HG03457 (cell line): ENCODE results near the gene TBC1D25.
"Not testable (repeated sequence)": the region's sequence is repeated elsewhere in the genome, so short reads cannot be mapped to it uniquely, and the experiment has no call there.

ENCODE experiments used
- ATAC-seq: cut with Tn5 transposase; IDR thresholded peaks from one replicate; pipeline ENCODE4 v1.9.1; 2021; ENCODE audit warnings: moderate number of reproducible peaks; ENCODE audit not compliant: unreplicated experiment

Gene TBC1D25

DNA sequence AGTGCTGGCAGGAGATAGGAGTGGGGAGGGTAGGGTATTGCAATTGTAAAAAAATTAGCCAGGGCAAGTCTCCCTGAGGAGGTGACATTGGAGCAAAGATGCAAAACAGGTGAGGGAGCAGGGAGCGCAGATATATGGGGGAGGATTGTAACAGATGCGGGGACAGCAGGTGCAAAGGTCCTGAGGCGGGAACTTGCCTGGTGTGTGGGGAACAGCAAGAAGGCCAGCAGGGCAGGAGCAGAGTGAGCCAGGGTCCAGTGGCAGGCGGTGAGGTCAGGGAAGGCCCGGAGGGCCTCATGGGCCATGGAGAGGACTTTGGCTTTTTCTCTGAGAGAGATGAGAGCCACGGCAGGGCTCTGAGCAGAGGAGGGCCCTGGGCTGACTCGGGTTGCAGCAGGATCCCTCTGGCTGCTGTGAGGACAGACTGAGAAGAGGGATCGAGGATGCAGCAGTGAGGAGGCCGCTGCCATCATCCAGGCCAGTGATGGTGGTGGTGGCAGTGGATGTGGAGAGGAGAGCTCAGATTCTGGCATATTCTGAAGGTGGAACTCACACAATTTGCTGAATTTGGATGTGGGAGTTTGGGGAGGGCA lies 24.6 kb upstream of the TBC1D25 start:
- no peak for ATAC-seq

DNA sequence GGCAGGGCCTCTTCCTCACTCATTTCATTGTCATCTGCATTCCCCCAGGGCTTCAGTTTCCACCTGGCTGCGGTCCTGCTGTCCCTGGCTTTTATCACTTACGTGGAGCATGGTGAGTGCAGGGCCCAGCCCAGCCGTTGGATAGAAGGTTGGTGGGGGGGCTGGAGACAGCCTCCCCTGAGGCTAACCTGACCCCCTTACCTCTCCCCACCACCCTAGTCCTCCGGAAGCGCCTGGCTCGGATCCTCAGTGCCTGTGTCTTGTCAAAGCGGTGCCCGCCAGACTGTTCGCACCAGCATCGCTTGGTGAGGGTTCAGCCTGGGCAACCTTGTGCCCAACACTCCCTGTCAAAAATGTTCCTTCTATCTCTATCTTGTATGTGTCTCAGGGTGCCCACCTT lies 23.7 kb upstream of the TBC1D25 start:
- no peak for ATAC-seq

DNA sequence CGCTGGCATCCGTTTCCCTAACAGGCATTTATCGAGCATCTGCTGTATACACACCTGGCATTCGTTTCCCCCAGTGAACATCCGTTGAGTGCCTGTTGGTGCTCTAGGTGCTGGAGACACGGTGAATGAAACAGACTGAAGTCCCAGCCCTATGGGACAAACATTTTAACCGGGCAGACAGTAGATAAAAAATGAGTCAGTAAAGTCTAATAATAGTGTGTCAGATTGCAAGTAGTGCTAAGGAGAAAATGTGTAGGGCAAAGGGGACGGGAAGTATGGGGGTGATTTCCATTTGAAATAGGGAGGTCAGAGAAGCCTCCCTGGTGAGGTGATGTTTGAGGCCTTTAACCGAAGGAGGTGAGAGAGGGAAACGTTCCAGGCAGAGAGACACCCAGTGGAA lies 23.2 kb upstream of the TBC1D25 start:
- no peak for ATAC-seq

DNA sequence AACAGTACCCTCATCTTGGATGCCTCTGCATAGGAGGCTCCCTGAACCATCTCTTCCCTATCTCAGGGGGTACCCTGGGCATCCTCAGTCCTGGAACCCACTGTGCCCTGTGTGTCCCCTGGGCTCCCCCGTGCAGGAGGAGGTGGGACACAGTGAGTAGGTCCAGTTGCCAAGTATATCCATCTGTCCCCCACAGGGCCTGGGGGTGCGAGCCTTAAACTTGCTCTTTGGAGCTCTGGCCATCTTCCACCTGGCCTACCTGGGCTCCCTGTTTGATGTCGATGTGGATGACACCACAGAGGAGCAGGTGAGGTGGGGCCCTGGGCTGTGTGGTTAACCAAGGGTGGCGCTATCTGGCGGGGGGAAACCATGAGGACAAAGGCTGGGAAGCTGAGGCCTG lies 22.5 kb upstream of the TBC1D25 start:
- no peak for ATAC-seq

DNA sequence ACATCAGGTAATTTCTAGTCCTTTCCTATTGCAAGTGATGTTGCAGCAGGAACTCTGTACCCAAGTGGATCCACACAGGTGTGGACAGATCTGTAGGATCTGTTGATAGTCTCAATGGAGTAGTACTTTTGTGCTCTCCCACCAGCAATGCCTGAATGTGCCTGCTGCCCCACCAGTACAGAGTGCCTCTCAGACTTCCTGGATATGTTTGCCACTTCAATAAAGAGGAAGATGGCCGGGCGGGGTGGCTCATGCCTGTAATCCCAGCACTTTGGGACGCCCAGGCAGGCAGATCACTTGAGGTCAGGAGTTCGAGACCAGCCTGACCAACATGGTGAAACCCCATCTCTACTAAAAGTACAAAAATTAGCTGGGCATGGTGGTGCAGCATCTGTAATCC lies 20.0 kb upstream of the TBC1D25 start:
- ATAC-seq = not testable (repeated sequence)

DNA sequence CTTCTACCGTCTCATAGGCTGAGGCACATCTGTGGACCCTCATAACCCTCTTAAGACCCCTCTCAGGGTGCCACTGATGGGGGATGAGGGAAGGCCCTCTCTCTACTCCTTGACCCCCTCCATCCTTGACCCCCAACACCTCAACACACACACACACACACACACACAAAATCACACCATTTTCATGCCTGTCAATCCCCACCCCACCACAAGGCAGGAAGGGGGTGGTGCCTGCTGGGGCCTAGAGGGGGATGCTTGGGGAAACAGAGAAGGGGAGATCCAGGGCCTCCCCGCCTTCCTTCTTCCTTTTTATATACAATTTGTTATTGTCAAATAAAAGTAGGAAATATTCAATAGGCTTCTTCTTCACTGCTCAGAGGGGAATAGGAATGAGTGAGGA lies 19.1 kb upstream of the TBC1D25 start:
- ATAC-seq = no peak

DNA sequence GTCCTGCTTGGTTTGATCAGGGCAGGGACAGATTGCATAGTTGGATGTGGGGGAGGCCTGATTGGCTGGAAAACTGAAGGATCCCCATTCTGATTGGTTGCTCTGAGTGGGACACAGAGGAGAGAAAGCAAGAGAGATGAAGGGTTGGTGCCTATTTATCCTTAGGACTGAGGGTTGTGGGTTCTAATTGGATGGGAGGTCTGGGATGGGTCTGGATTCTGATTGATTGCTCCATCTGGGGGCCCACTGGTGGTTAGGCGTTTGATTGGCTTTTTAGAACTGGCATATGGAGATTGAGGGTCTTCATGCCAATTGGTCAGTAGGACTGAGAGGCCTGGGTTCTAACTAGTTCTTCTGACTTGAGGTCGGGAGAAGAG lies 18.6 kb upstream of the TBC1D25 start:
- ATAC-seq = no peak

DNA sequence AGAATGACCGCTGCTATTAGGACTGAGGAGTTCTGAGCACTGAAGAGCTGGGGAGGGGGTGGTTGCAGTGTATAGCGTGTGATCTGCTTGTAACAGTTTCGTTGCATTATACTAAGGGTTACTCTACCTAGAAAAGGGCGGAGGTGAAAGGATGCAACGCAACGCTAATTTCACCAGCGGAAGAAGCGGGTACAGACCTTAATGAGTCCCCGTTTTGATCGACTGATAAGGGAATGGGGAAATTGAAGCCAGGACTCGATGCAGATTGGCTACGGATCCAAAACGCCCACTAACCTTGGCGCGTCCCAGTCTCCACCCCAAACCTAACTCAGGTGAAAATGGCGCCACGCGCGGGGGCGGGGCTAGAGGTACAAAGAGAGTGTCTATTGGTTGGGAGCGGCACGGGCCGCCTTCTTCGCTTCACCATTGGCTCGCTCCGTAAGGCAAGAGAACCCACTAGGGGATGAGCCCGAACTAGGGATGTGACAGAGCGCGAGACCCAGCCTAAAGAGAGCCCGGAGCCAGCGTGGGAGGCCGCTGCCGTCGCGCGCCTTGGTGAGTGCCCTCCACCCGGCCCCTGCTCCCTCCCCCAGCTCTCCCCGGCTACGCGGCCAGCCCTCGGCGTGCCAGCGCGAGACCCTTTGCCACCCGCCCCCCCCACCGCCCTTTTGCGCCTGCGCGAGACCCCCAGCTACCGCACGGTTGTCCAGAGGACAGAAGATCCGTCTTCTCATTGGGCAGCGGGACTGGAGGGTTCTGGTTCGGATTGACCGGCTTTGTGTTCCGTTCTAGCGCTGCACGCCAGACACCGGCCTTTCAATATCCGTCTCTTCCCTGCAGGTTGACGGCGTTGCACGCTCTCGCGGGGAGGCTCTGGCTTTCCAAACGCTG lies 17.9 kb upstream of the TBC1D25 start, which contains the start of gene EBP:
Gene EBP, plus strand, starts transcription at position 456 of the 891 bp plus-strand sequence. CDS start 1,964 bp downstream, outside the sequence.
- ATAC-seq = peak; percentile 79

DNA sequence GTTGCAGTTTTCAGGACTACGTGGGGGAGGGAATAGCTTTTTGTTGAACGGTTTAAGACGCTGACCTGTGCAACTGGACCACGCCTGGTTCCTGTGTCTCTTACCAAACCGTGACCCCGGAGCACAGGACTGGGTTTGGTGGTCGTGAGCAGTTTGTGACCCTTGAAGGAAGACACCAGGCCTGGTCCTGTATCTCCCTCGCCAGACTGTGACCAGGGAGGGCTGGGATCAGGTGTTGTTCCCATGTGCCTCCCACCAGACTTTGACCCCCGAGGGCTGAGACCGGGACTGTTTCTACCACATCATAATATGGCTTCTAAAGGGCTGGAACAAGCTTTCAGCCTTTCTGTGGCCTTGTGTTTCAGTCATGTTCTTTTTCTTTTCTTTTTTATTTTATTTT lies 17.2 kb upstream of the TBC1D25 start:
- no peak for ATAC-seq

DNA sequence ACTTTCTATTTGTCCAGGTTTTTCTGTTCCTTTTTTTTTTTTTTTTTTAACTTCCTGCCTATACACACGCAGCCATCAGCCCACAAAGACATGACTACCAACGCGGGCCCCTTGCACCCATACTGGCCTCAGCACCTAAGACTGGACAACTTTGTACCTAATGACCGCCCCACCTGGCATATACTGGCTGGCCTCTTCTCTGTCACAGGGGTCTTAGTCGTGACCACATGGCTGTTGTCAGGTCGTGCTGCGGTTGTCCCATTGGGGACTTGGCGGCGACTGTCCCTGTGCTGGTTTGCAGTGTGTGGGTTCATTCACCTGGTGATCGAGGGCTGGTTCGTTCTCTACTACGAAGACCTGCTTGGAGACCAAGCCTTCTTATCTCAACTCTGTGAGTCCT lies 15.8 kb upstream of the TBC1D25 start:
- ATAC-seq = no peak

DNA sequence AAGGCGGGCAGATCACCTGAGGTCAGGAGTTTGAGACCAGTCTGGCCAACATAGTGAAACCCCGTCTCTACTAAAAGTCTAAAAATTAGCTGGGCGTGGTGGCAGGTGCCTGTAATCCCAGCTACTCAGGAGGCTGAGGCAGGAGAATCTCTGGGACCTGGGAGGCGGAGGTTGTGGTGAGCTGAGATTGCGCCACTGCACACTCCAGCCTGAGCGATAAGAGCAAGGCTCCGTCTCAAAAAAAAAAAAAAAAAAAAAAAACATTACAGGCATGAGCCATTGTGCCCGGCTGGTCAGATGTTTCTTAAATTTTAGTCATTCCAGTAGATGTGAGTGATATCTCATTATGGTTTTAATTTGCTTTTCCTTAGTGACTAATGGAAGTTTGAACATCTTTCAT lies 13.7 kb upstream of the TBC1D25 start:
- ATAC-seq = not testable (repeated sequence)

DNA sequence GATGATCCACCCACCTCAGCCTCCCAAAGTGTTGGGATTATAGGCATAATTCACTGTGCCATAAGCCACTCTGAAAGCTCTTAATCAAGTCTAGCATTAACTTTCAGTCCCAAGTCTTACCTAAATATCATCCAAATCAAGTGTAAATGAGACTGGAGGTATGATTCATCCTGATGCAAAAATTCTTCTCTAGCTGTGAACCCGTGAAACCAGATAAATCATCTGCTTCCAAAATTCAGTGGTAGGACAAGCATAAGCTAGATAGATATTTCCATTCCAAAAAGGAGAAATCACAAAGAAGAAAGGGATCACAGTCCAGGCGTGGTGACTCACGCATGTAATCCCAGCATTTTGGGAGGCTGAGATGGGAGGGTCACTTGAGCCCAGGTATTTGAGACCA lies 8.8 kb upstream of the TBC1D25 start:
- ATAC-seq = no peak

DNA sequence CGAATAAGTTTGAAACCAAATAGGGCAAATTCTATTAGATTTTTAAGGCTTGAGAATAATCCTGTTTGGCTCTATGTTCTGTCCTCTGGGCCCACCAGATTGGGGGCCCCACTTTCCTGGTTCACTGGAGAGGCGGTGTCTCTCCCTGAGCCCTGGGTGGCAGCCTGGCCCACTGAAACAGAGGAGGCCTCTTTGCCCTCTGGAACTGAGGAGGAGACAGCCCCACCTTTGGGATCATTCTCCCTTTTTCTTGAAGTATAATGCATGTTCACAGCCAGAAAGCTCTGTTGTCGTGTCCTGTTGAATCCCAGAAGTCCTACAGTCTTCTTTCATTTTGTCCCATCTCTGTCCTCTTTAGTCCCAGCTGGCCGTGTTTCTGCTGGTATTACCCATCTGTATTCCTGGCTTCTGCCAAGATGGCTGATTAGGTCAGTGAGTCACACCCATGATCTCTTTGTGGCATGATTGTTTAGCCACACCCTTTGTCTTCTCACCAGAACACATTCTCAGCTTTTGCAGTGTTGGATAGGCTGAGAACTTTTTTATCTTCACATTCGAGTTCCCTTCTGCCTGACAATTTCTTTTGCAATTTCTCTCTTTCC lies 8.1 kb upstream of the TBC1D25 start:
- no peak for ATAC-seq

DNA sequence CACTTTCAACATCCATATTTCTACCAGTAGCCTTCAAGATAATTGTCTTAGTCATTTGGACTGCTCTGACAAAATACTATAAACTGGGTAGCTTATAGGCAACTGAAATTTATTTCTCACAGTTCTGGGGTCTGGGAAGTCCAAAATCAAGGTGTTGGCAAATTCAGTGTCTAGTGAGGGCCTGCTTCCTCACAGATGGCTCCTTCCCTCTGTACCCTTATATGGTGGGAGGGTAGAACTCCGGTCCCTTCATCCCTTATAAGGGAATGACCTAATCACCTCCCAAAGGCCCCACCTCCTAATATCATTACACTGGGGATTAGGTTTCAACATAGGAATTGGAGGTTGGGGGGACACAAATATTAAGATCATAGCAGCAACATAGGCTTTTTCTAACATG lies 7.4 kb upstream of the TBC1D25 start:
- no peak for ATAC-seq

DNA sequence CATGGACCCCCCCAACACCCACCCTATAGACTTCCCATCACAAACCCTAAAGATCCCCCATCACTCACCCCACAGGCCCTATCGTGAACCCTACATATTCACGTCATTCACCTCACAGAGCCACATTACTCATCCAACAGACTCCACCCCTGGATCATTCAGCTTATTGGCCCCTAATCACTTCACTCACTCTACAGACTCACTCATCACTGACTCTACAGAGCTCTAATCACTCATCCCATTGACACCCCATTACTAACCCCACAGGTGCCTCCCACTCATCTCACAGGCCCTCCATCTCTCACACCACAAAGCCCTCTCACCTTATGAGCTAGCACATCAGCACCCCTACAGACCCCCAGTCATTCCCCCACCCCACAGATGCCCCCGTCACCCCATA lies 6.3 kb upstream of the TBC1D25 start:
- no peak for ATAC-seq

DNA sequence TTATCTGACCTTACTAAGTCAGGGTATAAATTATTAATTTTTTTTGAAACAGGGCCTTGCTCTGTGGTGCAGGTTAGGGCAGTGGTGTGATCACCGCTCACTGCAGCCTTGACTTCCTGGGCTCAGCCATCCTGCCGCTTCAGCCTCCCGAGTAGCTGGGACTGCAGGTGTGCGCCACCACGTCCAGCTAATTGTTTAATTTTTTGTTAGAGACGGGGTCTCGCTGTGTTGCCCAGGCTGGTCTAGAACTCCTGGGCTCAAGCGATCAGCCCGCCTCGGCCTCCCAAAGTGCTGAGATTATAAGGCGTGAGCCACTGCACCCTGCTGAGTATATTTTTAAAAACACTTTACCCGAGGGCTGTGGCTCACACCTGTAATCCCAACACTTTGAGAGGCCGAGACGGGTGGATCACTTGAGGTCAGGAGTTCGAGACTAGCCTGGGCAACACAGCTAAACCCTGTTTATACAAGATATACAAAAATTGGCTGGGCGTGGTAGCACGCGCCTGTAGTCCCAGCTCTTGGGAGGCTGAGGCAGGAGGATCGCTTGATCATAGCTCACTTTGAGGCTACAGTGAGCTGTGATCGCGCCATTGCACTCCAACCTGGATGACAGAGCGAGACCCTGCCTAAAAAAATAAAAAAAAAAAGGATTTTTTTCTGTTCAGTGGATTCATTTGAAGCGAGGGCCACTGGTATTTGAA lies 721 bp upstream of the TBC1D25 start:
- no peak for ATAC-seq

DNA sequence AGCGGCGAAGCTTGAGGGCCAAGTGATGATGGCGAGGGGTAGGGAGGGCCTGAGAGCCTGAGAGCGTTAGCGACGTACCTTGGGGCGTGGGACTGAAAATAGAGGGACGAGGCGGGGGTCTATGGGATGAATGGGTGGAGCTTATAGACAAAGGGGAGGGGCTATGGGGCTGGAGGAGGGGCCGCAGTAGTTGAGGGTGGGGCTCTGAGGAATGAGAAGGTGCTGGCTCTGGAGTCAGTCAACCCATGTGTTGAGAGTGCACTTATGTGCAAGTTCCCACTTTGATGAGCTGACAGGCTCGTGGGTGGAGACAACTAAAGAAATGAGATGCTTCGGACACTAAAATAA lies 488 bp downstream of the TBC1D25 start:
- ATAC-seq = no peak

DNA sequence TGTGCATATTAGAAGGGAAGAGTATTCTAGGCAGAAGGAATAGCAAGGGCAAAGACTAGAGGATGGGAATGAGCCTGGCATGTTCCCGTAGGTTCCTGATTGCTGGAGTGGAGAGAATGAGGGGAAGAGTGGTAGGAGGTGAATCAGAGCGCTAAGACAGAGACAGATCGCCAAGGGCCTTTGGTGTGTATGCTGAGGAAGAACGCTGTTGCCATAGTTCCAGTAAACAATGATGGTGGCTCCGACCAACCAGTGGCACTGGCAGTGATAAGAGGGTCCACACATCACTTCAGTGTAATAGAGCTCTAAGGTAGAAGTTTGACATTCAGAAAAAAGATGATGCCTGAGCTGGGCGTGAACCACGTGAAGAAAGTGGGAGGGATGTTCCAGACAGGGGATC lies 966 bp downstream of the TBC1D25 start:
- ATAC-seq = no peak

DNA sequence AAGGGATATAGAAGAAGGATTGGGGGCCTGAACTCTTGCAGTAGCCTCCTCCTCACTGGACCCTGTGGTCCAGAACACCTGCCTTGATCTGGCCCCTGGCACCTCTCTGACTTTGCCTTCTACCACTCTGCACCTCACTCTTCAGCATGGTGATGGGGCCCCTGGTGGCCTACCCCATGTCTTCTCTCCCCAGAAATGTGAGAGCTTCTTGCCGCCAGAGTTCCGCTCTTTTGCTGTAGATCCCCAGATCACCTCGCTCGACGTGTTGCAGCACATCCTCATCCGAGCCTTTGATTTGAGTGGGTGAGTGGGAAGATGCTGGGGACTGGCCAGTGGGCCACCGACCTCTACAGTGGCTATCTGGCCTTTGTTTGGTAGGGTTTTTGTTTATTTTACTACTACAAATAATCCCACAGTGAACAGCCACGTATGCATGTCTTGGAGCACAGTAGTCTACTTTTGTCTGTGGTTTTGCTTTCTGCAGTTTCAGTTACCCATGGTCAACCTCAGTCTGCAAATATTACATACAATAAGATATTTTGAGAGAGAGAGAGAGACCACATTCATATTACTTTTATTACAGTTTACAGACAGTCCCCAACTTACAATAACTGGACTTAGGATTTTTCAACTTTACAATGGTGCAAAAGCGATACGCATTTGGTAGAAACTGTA lies 1.8 kb downstream of the TBC1D25 start:
- ATAC-seq = no peak

DNA sequence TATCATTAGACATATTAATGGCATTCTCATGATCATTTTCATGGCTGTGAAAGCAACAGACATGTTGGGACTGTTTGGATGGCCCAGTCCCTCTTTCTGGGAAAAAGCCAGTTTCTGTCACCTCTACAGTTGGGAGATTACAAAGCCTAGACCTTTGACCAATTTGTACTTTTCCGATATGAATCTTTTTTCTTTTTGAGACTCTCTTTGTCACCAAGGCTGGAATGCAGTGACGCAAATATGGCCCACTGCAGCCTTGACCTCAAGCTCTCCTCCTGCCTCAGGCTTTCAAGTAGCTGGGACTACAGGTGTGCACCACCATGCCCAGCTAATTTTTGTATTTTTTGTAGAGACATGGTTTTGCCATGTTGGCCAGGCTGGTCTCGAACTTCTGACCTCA lies 9.4 kb downstream of the TBC1D25 start:
- ATAC-seq = no peak

DNA sequence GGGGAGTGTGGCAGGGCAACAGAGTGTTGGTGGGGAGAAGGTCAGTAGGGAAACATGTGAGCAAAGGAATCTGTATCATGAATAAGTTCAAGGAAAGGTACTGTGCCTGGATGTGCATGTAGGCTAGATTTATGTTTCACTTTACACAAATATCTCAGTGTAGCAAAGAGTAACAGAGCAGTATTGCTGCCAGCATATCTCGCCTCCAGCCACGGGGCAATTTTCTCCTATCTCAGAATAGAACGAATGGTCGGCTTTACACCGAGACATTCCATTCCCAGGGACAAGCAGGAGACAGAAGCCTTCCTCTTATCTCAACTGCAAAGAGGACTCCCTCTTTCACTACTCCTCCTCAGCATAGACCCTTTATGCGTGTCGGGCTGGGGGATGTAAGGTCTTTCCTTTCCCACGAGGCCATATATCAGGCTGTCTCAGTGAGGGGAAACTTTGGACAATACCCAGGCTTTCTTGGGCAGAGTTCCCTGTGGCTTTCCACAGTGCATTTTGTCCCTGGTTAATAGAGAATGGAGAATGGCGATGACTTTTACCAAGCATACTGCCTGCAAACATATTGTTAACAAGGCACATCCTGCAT lies 16.3 kb downstream of the TBC1D25 start:
- not testable (repeated sequence) for ATAC-seq
